Neural progenitor cell (in vitro differentiated cells): ENCODE results near the gene RBP5. TPM values are rescaled to one million over a fixed set of nuclear protein-coding genes. Genes with fewer than 3 reads are reported as not detected.

ENCODE experiments used
- DNase-seq: peaks from one replicate; pipeline ENCODE4 v3.0.0-alpha.2; 2016; ENCODE audit warnings: low spot score
- H2AFZ ChIP-seq: fragments of 200-600 bp; sonication (generic); replicated peaks from 2 replicates; pipeline ENCODE4 v1.6.1; 2016; ENCODE audit warnings: antibody characterized with exemption
- H3F3A ChIP-seq: fragments of 200-600 bp; sonication (generic); 2 replicates; pipeline ENCODE4 v1.6.1; 2016; ENCODE audit warnings: antibody characterized with exemption, low read depth
- H3K27ac ChIP-seq: fragments of 200-600 bp; sonication (generic); 2 replicates; pipeline ENCODE4 v1.5.1; 2016; ENCODE audit warnings: mild to moderate bottlenecking
- H3K27me3 ChIP-seq: fragments of 200-600 bp; sonication (generic); 2 replicates; pipeline ENCODE4 v1.6.1; 2016; ENCODE audit warnings: mild to moderate bottlenecking, moderate library complexity
- H3K36me3 ChIP-seq: fragments of 200-600 bp; sonication (generic); 2 replicates; pipeline ENCODE4 v1.5.1; 2016
- H3K4me1 ChIP-seq: fragments of 200-600 bp; sonication (generic); 2 replicates; pipeline ENCODE4 v1.6.1; 2016; ENCODE audit warnings: mixed run types
- H3K4me2 ChIP-seq: fragments of 200-600 bp; sonication (generic); 2 replicates; pipeline ENCODE4 v1.6.1; 2016
- H3K4me3 ChIP-seq: fragments of 200-600 bp; sonication (generic); 2 replicates; pipeline ENCODE4 v1.5.1; 2016
- H3K79me2 ChIP-seq: fragments of 200-600 bp; sonication (generic); 2 replicates; pipeline ENCODE4 v1.6.1; 2016; ENCODE audit warnings: low read depth
- H3K9ac ChIP-seq: fragments of 200-600 bp; sonication (generic); 2 replicates; pipeline ENCODE4 v1.6.1; 2016
- H3K9me3 ChIP-seq: fragments of 200-600 bp; sonication (generic); 2 replicates; pipeline ENCODE4 v1.5.1; 2016; ENCODE audit warnings: low read depth
- H4K20me1 ChIP-seq: fragments of 200-600 bp; sonication (generic); 2 replicates; pipeline ENCODE4 v1.6.1; 2016; ENCODE audit warnings: low read depth
- H3K27ac Mint-ChIP-seq: 3 replicates; pipeline ENCODE4 v1.8.0; 2021; ENCODE audit warnings: mixed read lengths
- H3K27me3 Mint-ChIP-seq: 2 replicates; pipeline ENCODE4 v1.8.0; 2022; ENCODE audit warnings: low read depth, mild to moderate bottlenecking, inconsistent platforms, moderate library complexity, mixed read lengths; ENCODE audit not compliant: insufficient read depth
- H3K36me3 Mint-ChIP-seq: 3 replicates; pipeline ENCODE4 v1.8.0; 2021; ENCODE audit warnings: mixed read lengths
- H3K4me1 Mint-ChIP-seq: 3 replicates; pipeline ENCODE4 v1.8.0; 2021; ENCODE audit warnings: mixed read lengths
- H3K4me3 Mint-ChIP-seq: 3 replicates; pipeline ENCODE4 v1.8.0; 2021; ENCODE audit warnings: mild to moderate bottlenecking, moderate library complexity, mixed read lengths
- H3K9me3 Mint-ChIP-seq: 3 replicates; pipeline ENCODE4 v1.8.0; 2020; ENCODE audit warnings: mixed read lengths
- CTCF ChIP-seq: fragments of 200-600 bp; sonication (generic); IDR thresholded peaks from 2 replicates; pipeline ENCODE4 v1.5.1; 2017; ENCODE audit warnings: antibody characterized with exemption, mild to moderate bottlenecking
- EZH2 ChIP-seq: fragments of 200-600 bp; sonication (generic); IDR thresholded peaks from 2 replicates; pipeline ENCODE4 v1.6.1; 2017; ENCODE audit warnings: antibody characterized with exemption, mild to moderate bottlenecking, moderate library complexity
- EZH2phosphoT487 ChIP-seq: fragments of 200-600 bp; sonication (generic); IDR thresholded peaks from 2 replicates; pipeline ENCODE4 v1.6.1; 2017; ENCODE audit warnings: antibody characterized with exemption
- total RNA-seq: library from RNA; depleted of rRNA; stranded (reverse); fragments of >200 nt; gene quantifications from 2 replicates; pipeline ENCODE4 v1.2.3, GENCODE V29; 2015; ENCODE audit warnings: low replicate concordance

Gene RBP5
- total RNA-seq, 1 donor from 2014 or later, result not detected

- Histone ChIP-seq H3K4me1 (peaks cover 9% of the 10 kb centered on the region), H4K20me1 (no peaks in the 10 kb centered on the region), H3K36me3 (no peaks in the 10 kb centered on the region), H3F3A (peaks cover 5% of the 10 kb centered on the region), H3K4me3 (peak overlapping the region; percentile 95), H3K27ac (no peak overlapping the region), H3K27me3 (peaks cover 26% of the 10 kb centered on the region), H2AFZ (peak overlapping the region; percentile 100), H3K79me2 (no peaks in the 10 kb centered on the region), H3K9ac (no peak overlapping the region), H3K4me2 (peak overlapping the region; percentile 92), H3K9me3 (no peaks in the 10 kb centered on the region)
- no peak for TF ChIP-seq CTCF
- no peak for TF ChIP-seq EZH2phosphoT487
- TF ChIP-seq EZH2, result no peak
- Mint-ChIP-seq H3K4me1 (peaks cover 27% of the 10 kb centered on the region), H3K27ac (no peak overlapping the region), H3K4me3 (peak overlapping the region; percentile 88), H3K9me3 (no peaks in the 10 kb centered on the region), H3K27me3 (peaks cover 16% of the 10 kb centered on the region), H3K36me3 (peaks cover 22% of the 10 kb centered on the region)
- peak; percentile 31 for DNase-seq
Measured at GRCh38 chr12:7131502-7131866, 2.8 kb upstream of the RBP5 start.

DNA sequence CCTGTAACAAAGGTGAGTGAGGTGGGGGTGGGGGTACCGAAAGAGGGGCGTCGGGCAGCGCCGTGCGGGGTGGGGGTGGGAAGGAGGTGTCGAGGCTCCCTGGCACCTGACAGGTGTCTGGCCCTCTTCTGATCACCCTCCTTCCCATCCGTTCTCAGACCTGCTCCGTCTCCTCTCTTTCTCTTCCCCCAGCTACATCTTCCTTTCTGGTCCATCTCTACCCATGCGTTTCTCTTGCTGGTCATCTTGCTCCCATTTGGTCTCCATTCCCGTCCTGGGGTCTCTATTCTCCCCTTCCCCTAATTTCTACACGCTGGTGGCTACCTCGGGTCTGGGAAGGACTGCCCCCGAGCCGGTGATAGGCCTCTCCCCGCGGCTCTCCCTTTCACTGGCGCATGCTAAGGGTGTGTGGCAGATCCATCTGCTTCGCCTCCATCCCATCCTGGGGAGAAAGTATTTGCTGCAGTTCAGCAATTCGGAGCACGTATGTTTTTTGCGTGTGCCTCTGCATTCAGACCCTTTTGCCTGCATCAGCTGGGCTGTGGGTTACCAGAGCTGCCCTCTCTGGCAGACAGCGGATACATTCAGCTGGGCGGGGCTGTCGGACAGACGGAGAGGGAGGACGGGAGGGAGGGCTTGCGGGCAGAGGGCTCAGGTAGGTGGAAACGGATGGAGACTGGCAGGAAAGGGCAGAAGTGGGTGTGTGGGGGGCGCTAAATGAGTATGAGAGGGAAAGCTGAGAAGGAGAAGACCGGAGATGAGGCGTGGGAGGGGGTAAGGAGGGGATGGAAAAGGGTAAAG lies 2.2 kb upstream of the RBP5 start:
- peaks cover 16% of the 10 kb centered on the region for H3K27me3 Mint-ChIP-seq
- no peaks in the 10 kb centered on the region for H3K36me3 ChIP-seq
- H3F3A ChIP-seq, result peaks cover 5% of the 10 kb centered on the region
- no peaks in the 10 kb centered on the region for H3K79me2 ChIP-seq
- TF ChIP-seq EZH2, result no peak
- TF ChIP-seq CTCF, result peak; percentile 4
- peak overlapping the region; percentile 92 for H3K4me2 ChIP-seq
- H3K27me3 ChIP-seq, result peaks cover 26% of the 10 kb centered on the region
- no peaks in the 10 kb centered on the region for H3K9me3 Mint-ChIP-seq
- H3K9me3 ChIP-seq, result no peaks in the 10 kb centered on the region
- peaks cover 19% of the 10 kb centered on the region for H3K36me3 Mint-ChIP-seq
- peak overlapping the region; percentile 47 for H3K27ac Mint-ChIP-seq
- H3K4me1 Mint-ChIP-seq, result peaks cover 27% of the 10 kb centered on the region
- peak overlapping the region; percentile 63 for H3K9ac ChIP-seq
- peak overlapping the region; percentile 100 for H2AFZ ChIP-seq
- DNase-seq, result peak; percentile 83
- peak overlapping the region; percentile 88 for H3K4me3 Mint-ChIP-seq
- no peaks in the 10 kb centered on the region for H4K20me1 ChIP-seq
- peak overlapping the region; percentile 95 for H3K4me3 ChIP-seq
- H3K27ac ChIP-seq, result no peak overlapping the region
- H3K4me1 ChIP-seq, result peaks cover 9% of the 10 kb centered on the region

- peak; percentile 92 for DNase-seq
- peaks cover 11% of the 10 kb centered on the region for H3K36me3 Mint-ChIP-seq
- peaks cover 16% of the 10 kb centered on the region for H3K27me3 Mint-ChIP-seq
- peaks cover 27% of the 10 kb centered on the region for H3K4me1 Mint-ChIP-seq
- H3K9me3 ChIP-seq, result no peaks in the 10 kb centered on the region
- H3K4me3 ChIP-seq, result peak within 1 kb of the TSS; percentile 95
- no peaks in the 10 kb centered on the region for H3K36me3 ChIP-seq
- no peaks in the 10 kb centered on the region for H3K9me3 Mint-ChIP-seq
- H3K4me3 Mint-ChIP-seq, result peak within 1 kb of the TSS; percentile 88
- peaks cover 26% of the 10 kb centered on the region for H3K27me3 ChIP-seq
- TF ChIP-seq CTCF (no peak), EZH2 (no peak), EZH2phosphoT487 (no peak)
- H2AFZ ChIP-seq, result peak within 1 kb of the TSS; percentile 100
- peak within 1 kb of the TSS; percentile 63 for H3K9ac ChIP-seq
- H3K27ac ChIP-seq, result no peak within 1 kb of the TSS
- no peaks in the 10 kb centered on the region for H3K79me2 ChIP-seq
- H3K4me2 ChIP-seq, result peak within 1 kb of the TSS; percentile 92
- peaks cover 5% of the 10 kb centered on the region for H3F3A ChIP-seq
- H4K20me1 ChIP-seq, result no peaks in the 10 kb centered on the region
- peak within 1 kb of the TSS; percentile 76 for H3K27ac Mint-ChIP-seq
- peaks cover 9% of the 10 kb centered on the region for H3K4me1 ChIP-seq
Measured at GRCh38 chr12:7129872-7130691, 1.4 kb upstream of the RBP5 start, which contains the start of gene CLSTN3. Gene CLSTN3 (plus strand): TSS chr12:7130371. CDS start chr12:7130649, 278 bp downstream.
